Central memory CD4-positive, alpha-beta T cell (primary cell): Measurements from ENCODE around the gene GOSR2.
"Not testable (repeated sequence)": the region's sequence is repeated elsewhere in the genome, so short reads cannot be mapped to it uniquely, and the experiment has no call there.

Source experiments
- DNase-seq: peaks from one replicate; pipeline ENCODE4 v3.0.0; 2022

Gene GOSR2

GRCh38 chr17:46931596-46931995, 8.6 kb downstream of the GOSR2 start:
- DNase-seq: no peak

GRCh38 chr17:46935658-46936266, 12.8 kb downstream of the GOSR2 start:
- no peak for DNase-seq

DNA sequence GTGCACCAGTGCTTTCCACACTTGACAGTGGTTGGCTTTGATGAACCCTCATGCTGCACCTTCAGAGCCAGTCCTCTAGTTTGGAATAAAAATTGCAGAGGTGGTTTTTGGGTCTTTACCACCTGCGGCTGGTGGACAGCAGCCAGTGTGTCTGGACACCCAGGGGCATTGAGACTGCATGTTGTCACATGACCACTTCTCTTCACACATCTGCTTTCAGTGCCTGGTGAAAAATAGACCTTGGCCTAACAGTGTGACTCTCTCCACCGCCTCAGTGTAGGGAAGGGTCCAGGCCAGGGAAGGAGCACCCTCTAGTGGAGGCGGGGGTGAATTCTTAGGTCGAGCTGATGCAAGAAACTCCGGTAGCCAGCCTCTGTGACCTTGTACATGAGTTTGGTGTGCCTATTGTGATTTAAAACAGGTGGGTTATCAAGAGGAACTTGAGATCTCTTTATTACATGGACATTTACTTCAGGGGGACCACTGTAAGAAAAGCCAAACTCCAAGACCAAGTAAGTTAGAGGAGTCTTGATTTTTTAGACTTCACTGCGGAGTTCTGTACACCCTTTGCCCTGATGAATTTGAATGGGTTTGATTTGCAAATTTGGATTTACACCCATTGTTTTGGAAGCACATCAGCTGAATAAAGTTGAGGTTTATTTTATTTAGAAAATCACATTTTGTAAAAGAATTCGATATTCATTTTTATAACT, 17.9 kb downstream of the GOSR2 start:
- peak; percentile 46 for DNase-seq

DNA sequence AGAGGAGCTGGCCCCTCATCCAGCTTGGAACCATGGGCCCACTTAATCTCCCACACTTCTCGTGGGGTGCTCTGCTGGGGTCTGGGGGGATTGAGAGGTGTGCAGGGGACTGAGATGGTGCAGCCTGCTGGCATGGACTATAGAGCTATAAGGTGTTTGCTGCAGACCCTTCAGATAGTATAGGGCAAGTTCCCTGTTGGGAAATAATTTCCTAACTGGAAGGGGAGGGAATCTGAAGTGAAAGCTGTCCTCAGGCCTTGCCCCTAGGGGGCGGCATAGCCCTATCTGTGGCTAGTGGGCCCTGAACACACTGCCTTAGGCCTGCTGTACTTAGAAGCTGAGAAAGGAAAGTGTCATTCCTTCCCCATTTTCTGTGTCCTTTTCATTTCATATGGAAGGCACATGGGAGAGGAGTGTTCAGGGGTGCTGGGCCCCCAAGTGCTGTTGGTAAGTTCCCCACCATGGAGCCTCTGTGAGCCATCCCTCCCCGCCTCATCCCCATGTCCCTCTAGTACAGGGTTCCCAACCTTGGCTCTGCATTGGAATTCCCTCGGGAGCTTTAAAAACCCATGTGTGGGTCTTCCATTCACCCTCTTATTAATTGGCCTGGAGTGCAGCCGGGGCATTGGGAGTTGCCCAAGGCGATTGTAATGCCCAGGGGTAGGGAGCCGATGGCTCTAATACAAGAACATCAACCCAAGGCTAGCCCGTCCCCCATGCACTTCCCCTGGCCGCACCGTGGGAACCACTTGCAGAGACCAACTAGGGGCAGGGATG, 19.7 kb downstream of the GOSR2 start:
- DNase-seq: peak; percentile 15

GRCh38 chr17:46943218-46943500, 20.2 kb downstream of the GOSR2 start:
- no peak for DNase-seq

DNA sequence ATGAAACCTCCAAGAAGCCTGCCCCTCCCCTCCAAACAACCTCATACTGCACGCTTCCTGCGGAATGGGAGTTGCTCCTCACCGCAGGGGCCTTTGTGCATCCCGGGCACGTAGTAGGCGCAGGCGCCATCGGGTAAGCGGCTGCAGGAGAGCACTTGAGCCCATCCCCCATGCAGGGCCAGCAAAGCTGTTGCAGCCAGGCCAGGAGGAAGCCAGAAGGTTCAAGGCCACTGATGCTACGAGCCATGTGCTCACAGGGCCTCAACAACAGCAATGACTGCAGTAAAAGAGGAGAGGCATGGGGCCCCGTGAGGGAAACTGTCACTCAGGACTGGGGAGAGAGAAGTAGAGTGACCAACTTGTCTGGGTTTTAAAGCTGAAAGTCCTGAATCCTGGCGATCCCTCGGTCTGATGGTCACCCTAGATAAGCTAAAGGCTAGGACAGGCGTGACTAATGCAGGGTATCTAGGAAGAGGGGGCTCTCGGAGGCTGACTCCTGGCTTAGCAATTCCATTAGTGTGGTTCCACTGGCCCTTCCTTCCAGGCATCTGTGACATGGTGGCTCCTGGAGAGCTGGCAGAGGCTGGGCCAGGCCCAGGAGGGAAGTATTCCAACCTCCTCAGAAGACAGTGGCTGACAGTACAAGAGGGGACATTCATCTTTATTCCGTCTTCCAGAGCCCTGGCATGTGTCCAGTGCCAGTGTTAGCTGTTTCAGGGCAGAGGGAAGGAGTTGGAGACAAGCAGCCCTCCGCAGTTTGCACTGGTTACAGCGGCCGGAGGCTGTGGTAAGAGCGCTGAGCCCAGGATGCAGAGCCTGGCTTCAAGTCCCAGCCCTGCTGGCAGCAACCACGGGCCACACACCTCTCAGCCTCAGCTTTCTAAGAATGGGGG, 20.8 kb downstream of the GOSR2 start:
- DNase-seq: no peak

DNA sequence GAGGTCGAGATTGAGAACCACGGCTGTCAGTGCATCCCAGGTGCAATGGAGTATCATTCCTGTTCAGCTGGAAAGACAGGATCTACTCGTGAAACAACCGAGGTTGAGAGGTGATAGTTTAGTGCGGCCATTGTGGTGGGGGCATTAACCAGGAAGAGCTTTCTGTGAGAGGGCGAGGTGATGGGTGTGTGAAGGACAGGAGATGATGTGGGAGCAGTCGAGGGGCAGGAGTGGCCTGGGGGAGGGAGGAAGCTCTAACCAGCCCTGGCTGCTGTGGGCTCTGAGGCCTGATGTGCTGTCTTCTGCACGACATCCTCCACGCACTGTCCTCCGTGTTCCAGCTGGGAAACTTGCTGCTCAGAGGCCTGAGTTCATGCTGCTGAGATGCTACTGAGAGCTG, 22.0 kb downstream of the GOSR2 start:
- DNase-seq: no peak

- DNase-seq: no peak
These were observed 24.3 kb downstream of the GOSR2 start for GRCh38 chr17:46947216-46947615.

DNA sequence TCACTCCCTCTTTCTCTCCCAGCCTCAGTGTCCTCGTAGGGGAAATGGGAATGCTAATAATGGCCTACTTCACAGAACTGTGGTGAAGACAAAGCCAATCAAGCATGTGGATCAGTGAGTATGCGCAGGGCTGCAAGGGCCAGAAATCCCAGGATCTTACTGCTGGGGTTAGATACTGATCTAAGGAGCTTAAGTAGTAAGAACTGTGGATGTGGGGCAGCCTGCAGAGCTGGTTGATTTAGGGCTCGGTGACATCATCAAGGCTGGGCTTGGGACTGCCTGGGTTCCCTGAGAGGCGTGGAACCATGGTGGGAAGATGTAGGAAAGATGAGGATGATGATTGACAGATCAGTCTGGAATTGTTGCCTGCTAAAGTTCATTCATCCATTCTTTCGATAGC, 25.6 kb downstream of the GOSR2 start:
- DNase-seq: no peak

DNA sequence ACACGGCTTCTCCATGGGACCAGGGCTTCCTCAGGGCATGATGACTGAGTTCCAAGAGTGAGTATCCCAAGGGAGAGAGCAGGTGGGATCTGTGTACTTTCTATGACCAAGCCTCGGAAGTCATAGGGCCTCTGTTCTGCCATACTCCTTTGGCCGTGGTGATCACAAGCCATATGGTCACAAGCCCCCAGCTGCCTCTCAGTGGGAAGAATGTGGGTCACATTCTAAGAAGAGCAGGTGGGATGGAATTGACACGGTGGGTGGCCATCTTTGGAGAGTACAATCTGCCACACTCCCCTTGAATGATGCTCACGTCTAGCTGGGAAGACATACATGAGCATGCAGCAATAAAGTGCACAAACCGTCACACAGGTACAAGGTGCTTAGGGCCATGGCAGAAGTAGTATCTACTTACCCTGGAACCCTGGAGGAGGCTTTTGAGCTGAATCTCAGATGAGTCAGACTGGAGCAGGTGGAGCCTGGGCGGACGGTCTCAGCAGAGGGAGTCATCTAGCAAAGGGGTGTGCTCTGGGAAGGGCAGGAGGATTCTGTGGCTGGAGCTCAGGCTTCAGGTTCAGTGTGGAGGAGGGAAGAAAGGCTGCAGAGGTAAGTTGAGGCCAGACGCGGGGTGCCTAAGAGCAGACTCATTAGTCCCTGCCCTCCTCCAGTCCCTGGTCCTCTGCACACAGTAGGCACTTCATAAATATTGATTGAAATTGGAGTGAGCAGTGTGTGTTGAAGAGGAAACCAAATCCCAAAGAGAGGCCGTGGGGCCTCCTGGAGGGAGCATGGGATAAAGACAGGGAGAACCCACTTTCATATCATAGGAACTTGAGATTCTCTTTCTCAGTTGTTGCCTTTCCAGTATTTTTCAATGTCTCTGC, 26.6 kb downstream of the GOSR2 start:
- no peak for DNase-seq

DNA sequence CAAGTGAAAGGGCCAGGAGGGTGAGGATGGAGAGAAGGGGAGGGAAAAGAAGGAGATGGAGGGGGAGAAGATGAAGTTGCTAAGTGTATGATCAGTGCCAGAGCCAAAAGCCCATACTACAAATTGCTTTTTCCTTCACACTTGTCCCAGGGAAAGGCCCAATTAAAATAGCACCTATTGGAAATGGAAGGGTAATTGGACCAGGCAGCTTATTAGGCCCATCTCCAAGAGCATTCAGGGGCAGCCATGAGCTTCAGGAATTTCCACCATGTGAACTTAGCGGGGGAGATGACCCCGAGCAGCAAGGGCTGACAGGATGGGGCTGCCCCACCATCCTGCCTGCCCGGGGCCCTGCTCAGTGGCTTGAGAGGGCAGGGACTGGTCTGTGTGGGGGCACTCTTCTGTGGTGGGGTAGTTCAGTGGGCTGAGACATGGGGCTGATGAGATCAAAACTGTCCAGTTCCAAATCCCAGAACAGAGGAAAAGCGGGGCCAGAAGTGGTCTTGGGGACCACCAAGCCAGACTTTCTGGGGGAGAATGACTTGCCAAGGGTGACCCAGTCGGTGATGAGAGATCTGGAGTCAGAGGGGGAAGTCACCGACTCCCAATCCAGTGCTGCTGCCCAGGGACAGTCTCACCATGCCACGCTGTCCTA, 27.5 kb downstream of the GOSR2 start:
- DNase-seq: no peak

DNA sequence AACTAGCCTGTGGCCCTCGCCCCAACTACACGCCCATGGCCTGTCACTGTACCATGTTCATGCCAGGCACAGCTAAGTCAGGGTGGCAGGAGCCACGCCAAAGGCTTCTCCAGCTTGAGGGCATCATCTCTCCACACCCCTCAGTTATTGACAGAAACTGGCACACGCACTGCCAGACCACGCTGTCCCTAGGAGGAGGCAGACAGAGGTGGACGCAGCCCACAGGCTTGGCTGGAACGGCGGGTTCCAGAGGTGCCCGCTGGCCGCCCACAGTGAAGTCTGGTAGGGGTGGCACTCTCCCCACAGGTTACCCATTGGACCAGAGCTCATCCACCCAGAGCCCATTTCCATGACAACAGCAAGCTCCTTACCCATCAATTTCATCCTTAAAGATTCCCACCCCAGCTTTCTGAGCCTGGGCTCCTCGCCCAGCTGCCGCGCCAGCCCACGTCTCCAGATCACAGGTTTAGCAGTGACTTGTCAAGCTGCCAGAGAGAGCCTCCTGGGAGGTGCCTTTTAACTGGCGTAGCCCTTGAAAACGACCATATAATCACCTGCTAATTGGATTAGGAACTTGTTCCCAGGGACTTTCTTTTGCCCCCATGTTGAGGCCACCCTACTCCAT, 28.1 kb downstream of the GOSR2 start:
- no peak for DNase-seq

- no peak for DNase-seq
These were observed 28.7 kb downstream of the GOSR2 start for GRCh38 chr17:46951706-46952105.

- no peak for DNase-seq
These were observed 29.2 kb downstream of the GOSR2 start for GRCh38 chr17:46952115-46952514.

DNA sequence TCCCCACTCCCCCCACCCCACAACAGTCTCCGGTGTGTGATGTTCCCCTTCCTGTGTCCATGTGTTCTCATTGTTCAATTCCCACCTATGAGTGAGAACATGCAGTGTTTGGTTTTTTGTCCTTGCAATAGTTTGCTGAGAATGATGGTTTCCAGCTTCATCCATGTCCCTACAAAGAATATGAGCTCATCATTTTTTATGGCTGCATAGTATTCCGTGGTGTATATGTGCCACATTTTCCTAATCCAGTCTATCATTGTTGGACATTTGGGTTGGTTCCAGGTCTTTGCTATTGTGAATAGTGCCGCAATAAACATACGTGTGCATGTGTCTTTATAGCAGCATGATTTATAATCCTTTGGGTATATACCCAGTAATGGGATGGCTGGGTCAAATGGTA, 30.2 kb downstream of the GOSR2 start:
- not testable (repeated sequence) for DNase-seq

DNA sequence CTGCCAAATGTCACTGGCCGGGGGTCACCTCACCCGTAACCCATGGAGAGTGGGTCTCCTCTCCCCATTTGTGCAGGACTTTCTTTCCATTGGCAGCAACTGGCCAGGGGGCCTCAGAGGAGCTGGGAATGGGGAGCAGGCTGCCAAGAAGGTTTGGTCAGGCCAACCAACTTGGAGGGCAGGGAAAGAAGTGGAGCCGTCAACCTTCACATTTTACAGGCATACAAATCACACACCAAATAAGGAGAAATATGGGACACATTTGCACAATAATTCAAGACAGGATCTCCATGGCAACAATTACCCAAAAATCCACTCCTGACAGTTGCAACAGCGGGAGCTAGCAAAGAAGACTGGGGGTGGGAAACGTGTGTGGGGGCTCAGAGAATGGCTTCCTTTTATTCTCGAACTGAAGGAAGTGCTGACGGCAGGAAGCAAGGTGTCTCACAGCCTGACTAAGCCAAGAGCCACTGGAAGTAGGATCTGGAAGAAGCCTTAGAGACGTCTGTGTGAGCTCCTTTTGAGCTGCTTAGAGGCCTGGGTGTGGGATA, 35.2 kb downstream of the GOSR2 start:
- DNase-seq: no peak

DNA sequence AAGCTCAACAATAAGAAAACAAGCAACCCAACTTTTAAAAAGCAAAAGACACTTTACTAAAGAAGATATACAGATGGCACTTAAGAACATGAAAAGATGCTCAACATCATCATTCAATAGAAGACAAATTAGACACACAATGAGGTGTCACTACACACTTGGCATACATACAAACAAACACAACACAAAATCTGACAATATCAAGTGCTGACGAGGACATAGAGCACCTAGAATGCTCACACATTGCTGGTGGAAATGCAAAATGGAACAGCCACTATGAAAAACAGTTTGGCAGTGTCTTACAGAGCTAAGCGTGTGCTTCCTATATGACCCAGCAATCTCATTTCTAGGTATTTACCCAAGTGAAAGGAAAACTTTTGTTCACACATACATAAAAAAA, 37.2 kb downstream of the GOSR2 start:
- no peak for DNase-seq

- no peak for DNase-seq
These were observed 39.4 kb downstream of the GOSR2 start for GRCh38 chr17:46962374-46962790.

DNA sequence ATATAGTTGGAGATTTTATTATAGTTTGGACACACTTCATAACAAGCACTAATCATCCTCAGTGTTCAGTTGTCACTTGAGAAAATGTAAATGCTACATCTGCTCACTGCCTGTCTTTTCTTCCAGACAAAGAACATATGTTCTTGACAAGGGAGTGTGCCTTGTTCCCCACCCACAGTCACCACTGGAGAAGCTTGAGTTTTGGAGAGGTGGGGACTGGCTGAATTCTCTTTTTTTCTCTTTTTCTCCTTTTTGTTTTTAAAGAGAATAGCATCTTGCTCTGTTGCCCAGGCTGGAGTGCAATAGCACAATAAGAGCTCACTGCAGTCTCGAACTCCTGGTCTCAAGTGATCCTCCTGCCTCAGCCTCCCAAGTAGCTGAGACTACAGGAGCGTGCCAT, 40.6 kb downstream of the GOSR2 start:
- no peak for DNase-seq

DNA sequence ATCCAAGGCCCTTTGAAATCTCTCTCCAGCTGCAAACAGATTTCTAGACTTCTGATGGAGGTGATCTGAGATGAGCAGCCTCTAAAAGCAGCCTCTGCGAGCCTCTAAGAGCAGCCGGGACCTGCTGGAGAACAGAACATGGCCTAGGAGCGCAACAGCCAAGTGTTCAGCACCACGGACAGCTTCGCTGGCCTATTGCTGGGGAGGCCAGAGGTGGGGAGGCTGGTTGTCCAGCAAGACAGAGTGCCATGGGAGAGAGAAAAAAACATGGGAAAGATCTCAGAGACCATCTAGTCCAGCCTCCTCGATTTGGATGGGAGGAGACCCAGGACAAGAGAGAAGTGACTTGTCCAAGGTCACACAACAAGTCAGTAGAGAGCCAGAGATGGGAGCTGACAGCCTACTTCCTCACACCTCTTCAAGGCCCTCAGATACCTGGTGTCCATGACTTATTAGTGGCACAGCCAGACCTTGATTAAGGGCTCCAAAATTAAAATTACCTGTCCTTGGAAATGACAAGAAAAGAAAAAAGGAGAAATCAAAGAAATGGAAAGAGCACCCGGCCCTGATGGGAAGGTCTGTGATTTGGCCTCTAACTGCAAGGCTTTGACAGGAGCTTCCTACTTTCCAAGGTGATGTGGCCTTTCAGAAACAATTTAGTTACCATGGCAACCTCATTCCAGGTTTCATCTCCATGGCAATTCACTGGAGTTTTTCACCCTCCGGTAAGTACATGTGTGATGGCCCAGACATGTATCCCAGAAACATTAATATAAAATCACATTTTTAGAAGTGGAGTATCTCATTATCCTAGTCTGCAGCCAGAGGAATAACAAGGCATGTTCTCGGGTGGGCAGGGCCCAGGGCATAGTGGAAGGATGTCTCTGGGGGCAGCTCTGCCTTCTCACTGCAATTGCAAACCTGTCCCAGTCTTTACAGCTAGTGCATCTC, 41.6 kb downstream of the GOSR2 start:
- no peak for DNase-seq
